ENCODE measurements around the gene SLC23A1.

SLC23A1 gene

DNA sequence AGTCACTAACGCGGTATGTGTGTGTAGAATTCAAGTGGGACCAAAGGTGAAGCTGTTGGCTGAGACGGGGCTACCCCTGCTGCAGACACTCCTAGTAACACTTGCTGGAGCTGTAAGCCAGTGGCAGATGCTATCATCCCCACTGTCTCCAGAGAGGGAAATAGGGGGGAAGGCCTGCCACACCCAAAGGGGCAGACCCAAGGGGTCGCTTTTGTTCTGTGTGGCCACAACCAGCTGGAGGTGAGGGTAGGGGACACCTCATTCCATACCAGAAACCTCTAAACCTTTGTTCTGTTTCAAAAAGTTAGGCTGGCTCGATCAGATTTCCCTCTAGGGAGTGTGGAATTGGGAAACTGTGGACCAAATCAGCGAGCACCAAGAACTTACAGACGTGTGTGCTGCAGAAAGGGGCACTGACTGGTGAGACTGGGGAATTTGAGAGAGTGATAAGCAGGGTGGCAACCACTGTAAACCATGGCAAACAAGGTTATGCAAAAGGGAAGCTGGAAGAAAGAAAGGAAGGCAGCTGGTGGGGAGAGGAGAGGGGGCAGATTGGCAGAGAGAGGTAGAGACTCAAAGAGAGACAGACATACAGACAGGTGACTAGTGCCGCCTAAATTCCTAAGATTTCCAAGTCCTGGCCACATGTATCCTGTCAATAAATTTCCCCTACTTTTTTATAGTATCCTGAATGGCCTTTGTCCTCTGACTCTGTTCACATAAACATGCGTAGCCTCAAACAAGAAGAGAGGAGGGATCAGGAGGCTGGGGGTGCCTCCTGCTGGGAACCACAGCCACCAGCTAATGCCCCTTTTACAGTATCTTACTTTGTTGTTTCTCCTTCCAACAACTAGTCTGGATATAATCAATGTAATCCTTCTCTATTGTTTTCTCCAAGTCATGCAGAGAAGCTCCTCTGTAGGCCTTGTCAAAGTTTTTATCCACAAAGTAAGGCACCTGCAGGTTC, 36.4 kb upstream of the SLC23A1 start:
- no peak overlapping the region for H3K4me3 ChIP-seq (replicated peaks; ENCODE audit: low read depth, low read length)
- no peak for DNase-seq (ENCODE audit: low read depth)
- TF ChIP-seq, protein P1, sequence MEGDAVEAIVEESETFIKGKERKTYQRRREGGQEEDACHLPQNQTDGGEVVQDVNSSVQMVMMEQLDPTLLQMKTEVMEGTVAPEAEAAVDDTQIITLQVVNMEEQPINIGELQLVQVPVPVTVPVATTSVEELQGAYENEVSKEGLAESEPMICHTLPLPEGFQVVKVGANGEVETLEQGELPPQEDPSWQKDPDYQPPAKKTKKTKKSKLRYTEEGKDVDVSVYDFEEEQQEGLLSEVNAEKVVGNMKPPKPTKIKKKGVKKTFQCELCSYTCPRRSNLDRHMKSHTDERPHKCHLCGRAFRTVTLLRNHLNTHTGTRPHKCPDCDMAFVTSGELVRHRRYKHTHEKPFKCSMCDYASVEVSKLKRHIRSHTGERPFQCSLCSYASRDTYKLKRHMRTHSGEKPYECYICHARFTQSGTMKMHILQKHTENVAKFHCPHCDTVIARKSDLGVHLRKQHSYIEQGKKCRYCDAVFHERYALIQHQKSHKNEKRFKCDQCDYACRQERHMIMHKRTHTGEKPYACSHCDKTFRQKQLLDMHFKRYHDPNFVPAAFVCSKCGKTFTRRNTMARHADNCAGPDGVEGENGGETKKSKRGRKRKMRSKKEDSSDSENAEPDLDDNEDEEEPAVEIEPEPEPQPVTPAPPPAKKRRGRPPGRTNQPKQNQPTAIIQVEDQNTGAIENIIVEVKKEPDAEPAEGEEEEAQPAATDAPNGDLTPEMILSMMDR (IDR thresholded peaks at IDR 0.05; ENCODE audit: low read length, missing control alignments), result no peak

DNA sequence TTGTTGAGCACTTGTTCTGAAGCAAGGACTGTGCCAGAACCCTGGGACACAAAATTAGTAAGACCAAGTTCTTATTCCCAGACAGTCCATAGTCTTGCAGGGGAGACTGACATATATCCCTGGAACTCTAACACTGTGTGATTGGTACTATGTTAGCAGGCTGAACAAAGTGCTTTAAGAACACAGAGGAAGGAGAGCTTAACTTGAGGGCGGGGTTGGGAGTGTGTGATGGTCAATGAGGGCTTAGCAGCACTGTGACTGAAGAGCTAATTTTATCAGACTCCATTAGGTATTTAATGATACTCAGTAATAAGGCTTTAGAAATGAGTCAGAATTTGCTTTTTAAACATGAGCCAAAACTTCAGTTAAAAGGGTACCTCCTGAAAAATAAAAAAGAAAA, 35.7 kb upstream of the SLC23A1 start:
- H3K4me3 ChIP-seq (replicated peaks; ENCODE audit: low read depth, low read length), result no peak overlapping the region
- no peak for DNase-seq (ENCODE audit: low read depth)
- TF ChIP-seq, protein P1 (IDR thresholded peaks at IDR 0.05; ENCODE audit: low read length, missing control alignments), result no peak

DNA sequence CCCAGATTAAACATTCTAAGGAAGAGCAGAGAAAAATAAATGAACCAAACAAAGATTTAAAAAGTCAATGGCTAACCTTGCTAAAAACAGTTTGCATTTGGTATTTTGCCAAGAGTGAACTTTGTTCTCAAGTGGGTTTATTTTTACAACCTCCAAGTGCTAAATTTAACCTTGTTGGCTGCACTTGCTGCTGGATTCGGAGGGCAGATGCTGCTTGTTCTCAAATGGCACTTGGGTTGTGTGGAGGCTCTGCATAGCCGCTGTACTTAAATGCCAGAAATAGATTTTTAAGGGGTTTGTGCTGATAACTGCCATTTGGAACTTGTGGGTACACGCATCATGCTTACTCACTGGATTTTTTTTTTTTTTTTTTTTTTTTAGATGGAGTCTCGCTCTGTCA, 34.1 kb upstream of the SLC23A1 start:
- DNase-seq (ENCODE audit: low read depth), result no peak
- H3K4me3 ChIP-seq (replicated peaks; ENCODE audit: low read depth, low read length), result no peak overlapping the region
- TF ChIP-seq, protein P1 (IDR thresholded peaks at IDR 0.05; ENCODE audit: low read length, missing control alignments), result no peak

DNA sequence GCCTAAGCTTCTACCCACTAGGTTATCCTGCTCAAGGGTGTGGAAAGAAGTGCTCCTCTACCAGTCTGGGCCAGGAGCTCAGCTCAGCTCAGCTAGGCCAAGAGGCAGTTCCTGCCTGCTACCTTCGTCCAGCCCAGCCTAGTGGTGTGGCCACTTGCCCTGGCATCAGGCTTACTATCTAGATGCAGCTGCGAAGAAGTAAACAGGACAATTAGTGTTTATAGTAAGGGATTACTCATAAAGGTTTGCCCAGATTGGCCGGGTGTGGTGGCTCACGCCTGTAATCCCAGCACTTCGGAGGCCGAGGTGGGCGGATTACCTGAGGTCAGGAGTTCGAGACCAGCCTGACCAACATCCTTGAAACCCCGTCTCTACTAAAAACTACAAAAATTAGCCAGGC, 33.6 kb upstream of the SLC23A1 start:
- H3K4me3 ChIP-seq (replicated peaks; ENCODE audit: low read depth, low read length), result no peak overlapping the region
- no peak for DNase-seq (ENCODE audit: low read depth)
- TF ChIP-seq, protein P1 (IDR thresholded peaks at IDR 0.05; ENCODE audit: low read length, missing control alignments), result no peak

DNA sequence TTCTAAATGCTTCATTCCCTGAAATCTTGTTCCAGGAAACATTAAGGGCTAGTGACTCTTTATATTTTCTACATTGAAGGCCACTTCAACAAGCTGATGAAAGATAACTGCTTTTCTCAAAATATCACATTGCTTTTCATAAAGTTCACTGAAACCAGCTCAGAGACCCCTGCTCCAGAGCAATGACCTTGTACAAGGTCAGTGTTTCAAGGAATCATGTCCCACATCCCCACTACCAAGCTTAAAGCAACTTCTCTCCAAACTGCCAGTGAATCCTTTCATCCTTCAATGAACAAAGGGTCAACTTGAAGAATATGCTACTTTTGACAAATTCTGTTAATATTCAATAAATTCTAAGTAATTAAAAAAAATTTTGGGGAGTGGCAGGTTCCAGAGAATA, 32.8 kb upstream of the SLC23A1 start:
- TF ChIP-seq, protein P1 (IDR thresholded peaks at IDR 0.05; ENCODE audit: low read length, missing control alignments), result no peak
- no peak overlapping the region for H3K4me3 ChIP-seq (replicated peaks; ENCODE audit: low read depth, low read length)
- DNase-seq (ENCODE audit: low read depth), result no peak

DNA sequence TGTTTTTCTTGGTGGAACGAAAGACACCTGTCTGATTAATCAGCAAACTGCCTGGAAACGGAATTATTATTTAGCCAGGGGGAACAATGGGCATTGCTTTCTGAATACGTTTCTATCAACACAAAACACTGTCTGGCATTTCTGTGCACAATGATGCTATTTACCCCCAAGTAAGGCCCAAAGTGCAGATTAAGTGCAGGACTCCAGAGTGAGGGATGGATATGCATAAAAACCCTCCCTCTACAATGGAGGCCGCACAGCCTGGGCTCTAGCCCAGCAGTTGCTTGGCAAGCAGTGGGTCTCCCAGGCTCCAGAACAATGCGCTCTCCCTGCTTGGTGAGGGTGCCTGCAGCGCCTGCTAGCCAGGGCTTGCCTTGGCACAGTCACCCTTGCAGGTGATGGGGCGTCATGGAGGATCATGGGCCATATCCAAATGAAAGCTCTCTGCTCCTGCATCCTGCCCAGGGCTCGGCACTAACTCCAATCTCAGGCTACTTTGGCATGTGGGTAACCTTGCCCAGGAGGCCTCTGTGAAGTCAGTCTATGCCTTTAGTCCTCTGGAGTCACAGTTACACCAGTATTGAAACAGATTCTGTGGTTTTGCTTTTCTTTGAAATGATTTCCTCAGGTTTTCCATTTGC, 32.2 kb upstream of the SLC23A1 start:
- TF ChIP-seq, protein P1 (IDR thresholded peaks at IDR 0.05; ENCODE audit: low read length, missing control alignments), result no peak
- no peak overlapping the region for H3K4me3 ChIP-seq (replicated peaks; ENCODE audit: low read depth, low read length)
- no peak for DNase-seq (ENCODE audit: low read depth)
